Measurements from ENCODE around the gene MINAR1. TPM values are rescaled to one million over a fixed set of nuclear protein-coding genes. Genes with fewer than 3 reads are reported as not detected.
"Not testable (repeated sequence)": the region's sequence is repeated elsewhere in the genome, so short reads cannot be mapped to it uniquely, and the experiment has no call there.

MINAR1 gene
- total RNA-seq, 1 donor = 1.7 TPM

- no peak for DNase-seq (ENCODE audit: low read depth)
- H3K4me3 ChIP-seq (ENCODE audit: low read depth, low read length) = no peak overlapping the region
- TF ChIP-seq CTCF (IDR thresholded peaks at IDR 0.05; ENCODE audit: insufficient read depth, low read length) = no peak
Observed at GRCh38 chr15:79412429-79412828, 19.7 kb upstream of the MINAR1 start.

- no peak overlapping the region for H3K4me3 ChIP-seq (ENCODE audit: low read depth, low read length)
- DNase-seq (ENCODE audit: low read depth) = no peak
- TF ChIP-seq CTCF (IDR thresholded peaks at IDR 0.05; ENCODE audit: insufficient read depth, low read length) = no peak
Observed at GRCh38 chr15:79416876-79417275, 15.3 kb upstream of the MINAR1 start.

GRCh38 chr15:79418693-79419279, 13.3 kb upstream of the MINAR1 start:
- DNase-seq (ENCODE audit: low read depth) = no peak
- TF ChIP-seq CTCF (IDR thresholded peaks at IDR 0.05; ENCODE audit: insufficient read depth, low read length) = no peak
- no peak overlapping the region for H3K4me3 ChIP-seq (ENCODE audit: low read depth, low read length)

- no peak overlapping the region for H3K4me3 ChIP-seq (ENCODE audit: low read depth, low read length)
- no peak for TF ChIP-seq CTCF (IDR thresholded peaks at IDR 0.05; ENCODE audit: insufficient read depth, low read length)
- DNase-seq (ENCODE audit: low read depth) = no peak
Observed at GRCh38 chr15:79425591-79426295, 6.4 kb upstream of the MINAR1 start.

- DNase-seq (ENCODE audit: low read depth); H3K4me3 ChIP-seq (ENCODE audit: low read depth, low read length): not testable (repeated sequence)
Observed at GRCh38 chr15:79426899-79427298, 5.2 kb upstream of the MINAR1 start.

GRCh38 chr15:79427781-79428598, 4.1 kb upstream of the MINAR1 start:
- DNase-seq (ENCODE audit: low read depth) = no peak
- no peak for TF ChIP-seq CTCF (IDR thresholded peaks at IDR 0.05; ENCODE audit: insufficient read depth, low read length)
- H3K4me3 ChIP-seq (ENCODE audit: low read depth, low read length) = no peak overlapping the region

Data from fibroblast of the aortic adventitia (primary cell).